Measurements from ENCODE around the gene SP1. TPM values are rescaled to one million over a fixed set of nuclear protein-coding genes. Genes with fewer than 3 reads are reported as not detected.

SP1 gene
- total RNA-seq, 1 experiment from 2014 or later = 96.8 TPM

GRCh38 chr12:53389702-53390101 lies 9.7 kb downstream of the SP1 start:
- H4K20me1 ChIP-seq (ENCODE audit: insufficient read depth) = no peaks in the 10 kb centered on the region; the same call in 1 of the 2 replicates
- TF ChIP-seq MAX (IDR thresholded peaks at IDR 0.05) (no peak), ZNF274 (IDR thresholded peaks at IDR 0.05; ENCODE audit: low read depth, low read length) (no peak), SRF (IDR thresholded peaks at IDR 0.05; ENCODE audit: low read depth) (no peak), POLR2AphosphoS5 (IDR thresholded peaks at IDR 0.05; ENCODE audit: low read depth, low read length) (no peak), EGR1 (IDR thresholded peaks at IDR 0.05; ENCODE audit: low read depth) (no peak), ELF1 (IDR thresholded peaks at IDR 0.05; ENCODE audit: borderline replicate concordance, low read depth) (no peak), CBX3 (IDR thresholded peaks at IDR 0.05; ENCODE audit: low read depth) (no peak), FOSL1 (IDR thresholded peaks at IDR 0.05; ENCODE audit: low read depth) (no peak), SP1 (IDR thresholded peaks at IDR 0.05; ENCODE audit: low read depth) (no peak), POLR2A (IDR thresholded peaks at IDR 0.05; ENCODE audit: borderline replicate concordance, extremely low read depth, insufficient read depth, insufficient read length) (no peak), SIN3A (IDR thresholded peaks at IDR 0.05; ENCODE audit: low read depth) (no peak), TCF7L2 (IDR thresholded peaks at IDR 0.05; ENCODE audit: borderline replicate concordance, extremely low read depth, insufficient read depth, insufficient read length) (no peak), EZH2 (IDR thresholded peaks at IDR 0.05) (no peak), ZFX (IDR thresholded peaks at IDR 0.05) (no peak)
- peaks cover 92% of the 10 kb centered on the region for H3K79me2 ChIP-seq (ENCODE audit: insufficient read depth, low read length)
- H3K36me3 ChIP-seq (ENCODE audit: control insufficient read depth in 1 of 2, insufficient read depth in 2 of 2, low read length in 2 of 2) = peaks cover 13 to 26% of the 10 kb centered on the region in 2 experiments
- intact Hi-C loops (cut with micrococcal nuclease) = no loop called here
- ChIA-PET POLR2A (no interaction called here), RAD21 (ENCODE audit: low non-redundant PET in 1 of 2, low total read pairs in 2 of 2, uncharacterized antibody in 2 of 2, unreplicated experiment in 2 of 2) (no interaction called here), CTCF (no interaction called here)
- H3K4me2 ChIP-seq (ENCODE audit: low read length) = no peak overlapping the region
- H3K9me3 ChIP-seq (ENCODE audit: control insufficient read depth in 1 of 2, insufficient read depth in 1 of 2, low read depth in 1 of 2, low read length in 2 of 2) = no peaks in the 10 kb centered on the region
- no peak overlapping the region for H3K9ac ChIP-seq (ENCODE audit: low read length)
- H2AFZ ChIP-seq (ENCODE audit: low read depth, low read length, poor library complexity, severe bottlenecking) = no peak overlapping the region
- ATAC-seq = no peak
- no peaks in the 10 kb centered on the region for H3K27me3 ChIP-seq (ENCODE audit: insufficient read depth, low read length)
- H3K4me1 ChIP-seq (ENCODE audit: control insufficient read depth in 1 of 2, insufficient read depth in 2 of 2, low read length in 2 of 2) = no peaks in the 10 kb centered on the region
- no peaks in the 10 kb centered on the region for H3K9me2 ChIP-seq (ENCODE audit: insufficient read depth)
- BruUV-seq (replicated peaks) = TSS peak; percentile 30
- DNase-seq (ENCODE audit: low read depth, low spot score) = no peak
- no peak overlapping the region for H3K27ac ChIP-seq (ENCODE audit: low read depth, low read length)
- no peak overlapping the region for H3K4me3 ChIP-seq (replicated peaks in 1 of 2; ENCODE audit: low read depth in 1 of 2, low read length in 2 of 2)

- POLR2A ChIA-PET = no interaction called here
- intact Hi-C loops (cut with micrococcal nuclease) = no loop called here
- peaks cover 3 to 20% of the 10 kb centered on the region in 2 experiments; a peak in 3 of 4 replicates for H3K36me3 ChIP-seq (ENCODE audit: control insufficient read depth in 1 of 2, insufficient read depth in 2 of 2, low read length in 2 of 2)
- H3K4me3 ChIP-seq (replicated peaks in 1 of 2; ENCODE audit: low read depth in 1 of 2, low read length in 2 of 2) = no peak overlapping the region
- RAD21 ChIA-PET (ENCODE audit: low non-redundant PET in 1 of 2, low total read pairs in 2 of 2, uncharacterized antibody in 2 of 2, unreplicated experiment in 2 of 2) = no interaction called here
- no TSS peak for BruUV-seq (replicated peaks)
- no peak overlapping the region for H3K27ac ChIP-seq (ENCODE audit: low read depth, low read length)
- CTCF ChIA-PET = interaction anchor here (0.7 kb wide), 1 partner anchor 944 kb away, joined by 3 read pairs; no protein-coding TSS in a partner anchor
- no peaks in the 10 kb centered on the region for H3K9me2 ChIP-seq (ENCODE audit: insufficient read depth)
- TF ChIP-seq MAX (IDR thresholded peaks at IDR 0.05) (no peak), EGR1 (IDR thresholded peaks at IDR 0.05; ENCODE audit: low read depth) (no peak)
- DNase-seq (ENCODE audit: low read depth, low spot score) = no peak
- no peaks in the 10 kb centered on the region for H3K4me1 ChIP-seq (ENCODE audit: control insufficient read depth in 1 of 2, insufficient read depth in 2 of 2, low read length in 2 of 2)
- ATAC-seq = no peak
- H3K27me3 ChIP-seq (ENCODE audit: insufficient read depth, low read length) = no peaks in the 10 kb centered on the region
- no peak overlapping the region for H3K4me2 ChIP-seq (ENCODE audit: low read length)
- H3K9me3 ChIP-seq (ENCODE audit: control insufficient read depth in 1 of 2, insufficient read depth in 1 of 2, low read depth in 1 of 2, low read length in 2 of 2) = no peaks in the 10 kb centered on the region
- no peak overlapping the region for H2AFZ ChIP-seq (ENCODE audit: low read depth, low read length, poor library complexity, severe bottlenecking)
- no peak overlapping the region for H3K9ac ChIP-seq (ENCODE audit: low read length)
- H3K79me2 ChIP-seq (ENCODE audit: insufficient read depth, low read length) = peaks cover 93% of the 10 kb centered on the region
- no peaks in the 10 kb centered on the region; the same call in 1 of the 2 replicates for H4K20me1 ChIP-seq (ENCODE audit: insufficient read depth)
Observed at GRCh38 chr12:53391724-53392123, 11.7 kb downstream of the SP1 start.
